Panc1 (cell line): ENCODE measurements around the gene CELF2. TPM values are rescaled to one million over a fixed set of nuclear protein-coding genes. Genes with fewer than 3 reads are reported as not detected.

Experiments
- ATAC-seq: fragments of 200-7000 bp; cut with Tn5 transposase; 2 replicates; pipeline ENCODE4 v1.9.1; 2020; ENCODE audit warnings: mild to moderate bottlenecking, moderate library complexity
- BruUV-seq: library from RNA; stranded (reverse); fragments of 400-500 nt; replicated peaks from 2 replicates; lab custom pipeline; 2021; lab: Mats Ljungman, UMichigan
- CTCF ChIA-PET: fragments of 300-600 bp; sonication (Branson Sonifier 250); formaldehyde crosslinking; loops from one replicate; lab custom pipeline; 2022; ENCODE audit warnings: antibody characterized with exemption; lab: Charles Lee
- POLR2A ChIA-PET: fragments of 300-600 bp; sonication (Branson Sonifier 250); formaldehyde crosslinking; loops from one replicate; lab custom pipeline; 2022; ENCODE audit warnings: antibody characterized with exemption; lab: Charles Lee
- DNase-seq: peaks from one replicate; pipeline ENCODE4 v3.0.0-alpha.2; 2010; ENCODE audit warnings: low read depth, low spot score
- H3K27ac ChIP-seq: 2 replicates; pipeline ENCODE4 v1.5.1; 2011; ENCODE audit warnings: mild to moderate bottlenecking, low read length, inconsistent platforms
- H3K27me3 ChIP-seq: fragments of 200-500 bp; sonication (Bioruptor generic); 2 replicates; pipeline ENCODE4 v1.6.0; 2014; ENCODE audit warnings: low read length, inconsistent platforms; ENCODE audit not compliant: control insufficient read depth, insufficient read depth
- H3K36me3 ChIP-seq: fragments of 200-500 bp; sonication (Bioruptor generic); 2 replicates; pipeline ENCODE4 v1.5.1; 2014; ENCODE audit warnings: inconsistent platforms, mild to moderate bottlenecking, low read length, moderate library complexity; ENCODE audit not compliant: control insufficient read depth, insufficient read depth
- H3K4me1 ChIP-seq: 2 replicates; pipeline ENCODE4 v1.5.1; 2011; ENCODE audit warnings: inconsistent platforms, mild to moderate bottlenecking, low read length, moderate library complexity; ENCODE audit not compliant: control insufficient read depth, insufficient read depth
- H3K4me3 ChIP-seq, 2 experiments: 2 replicates each; pipeline ENCODE4 v1.5.1; 2011 to 2012; ENCODE audit warnings: low read depth in 2 of 2, low read length in 2 of 2, mild to moderate bottlenecking in 2 of 2, inconsistent platforms in 1 of 2, moderate library complexity in 1 of 2
- H3K9me3 ChIP-seq: fragments of 200-500 bp; sonication (Bioruptor generic); 2 replicates; pipeline ENCODE4 v1.5.1; 2014; ENCODE audit warnings: low read depth, mild to moderate bottlenecking, inconsistent platforms, low read length, moderate library complexity; ENCODE audit not compliant: control insufficient read depth, insufficient read depth
- POLR2AphosphoS5 ChIP-seq: IDR thresholded peaks from 2 replicates; pipeline ENCODE4 v1.6.1; 2012; ENCODE audit warnings: mild to moderate bottlenecking, low read depth, low read length, moderate library complexity
- SIN3A ChIP-seq: IDR thresholded peaks from 2 replicates; pipeline ENCODE4 v1.6.1; 2012; ENCODE audit warnings: low read depth, mild to moderate bottlenecking, low read length, moderate library complexity, borderline replicate concordance; ENCODE audit not compliant: insufficient read depth
- TCF7L2 ChIP-seq: IDR thresholded peaks from 2 replicates; pipeline ENCODE4 v1.6.1; 2011; ENCODE audit warnings: mild to moderate bottlenecking, low read depth, low read length, inconsistent platforms
- in situ Hi-C: cut with HindIII; loops from 2 replicates; pipeline ENCODE4 v1.10.0; 2016; ENCODE audit warnings: low sequenced_read_pairs, low pct_unique_long_range_greater_than_20kb
- intact Hi-C: fragments of 100-400 bp; cut with micrococcal nuclease; formaldehyde crosslinking; loops from one replicate; pipeline ENCODE4 v1.10.0; 2022; ENCODE audit not compliant: unreplicated experiment
- total RNA-seq: library from RNA; stranded (reverse); gene quantifications from one replicate; pipeline ENCODE4 v1.2.1, GENCODE V29; 2021; ENCODE audit not compliant: unreplicated experiment
- TF ChIP-seq, protein P1 (sequence below), 2 experiments: IDR thresholded peaks; 2 replicates each; pipeline ENCODE4 v1.6.1; 2011 to 2012; ENCODE audit warnings: low read depth in 2 of 2, control low read depth in 1 of 2, low read length in 1 of 2, mild to moderate bottlenecking in 1 of 2, moderate library complexity in 1 of 2; ENCODE audit not compliant: insufficient read depth in 1 of 2
- TF ChIP-seq, protein P2 (sequence below): fragments of 450-650 bp; IDR thresholded peaks from 2 replicates; pipeline ENCODE4 v1.5.1; 2017; ENCODE audit warnings: mild to moderate bottlenecking

CELF2 gene
- total RNA-seq, 1 experiment from 2014 or later = 0.44 TPM

DNA sequence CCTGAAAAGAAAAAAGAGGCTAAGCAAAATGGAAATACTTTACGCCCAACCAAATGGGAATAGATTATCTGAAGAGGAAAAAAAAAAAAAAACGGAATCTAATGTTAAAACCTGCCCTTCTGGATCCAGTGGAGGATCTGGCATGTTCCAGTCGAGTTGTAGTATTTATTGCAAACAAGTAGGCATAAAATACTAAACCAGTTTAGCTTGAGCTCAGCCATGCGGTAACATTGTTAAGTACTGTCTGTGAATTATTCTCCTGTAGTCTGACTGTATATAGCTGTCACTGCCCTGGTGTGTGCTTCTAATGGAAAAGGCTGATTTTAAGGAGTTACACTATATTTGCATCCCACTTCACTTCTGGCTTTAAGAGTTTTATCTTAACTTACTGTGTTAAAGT, 40.3 kb downstream of the CELF2 start:
- BruUV-seq = no TSS peak
- in situ Hi-C loops (no loop called here), intact Hi-C loops (no loop called here)
- POLR2A ChIA-PET = no interaction called here
- no peak overlapping the region for H3K4me3 ChIP-seq
- TF ChIP-seq, protein P1, sequence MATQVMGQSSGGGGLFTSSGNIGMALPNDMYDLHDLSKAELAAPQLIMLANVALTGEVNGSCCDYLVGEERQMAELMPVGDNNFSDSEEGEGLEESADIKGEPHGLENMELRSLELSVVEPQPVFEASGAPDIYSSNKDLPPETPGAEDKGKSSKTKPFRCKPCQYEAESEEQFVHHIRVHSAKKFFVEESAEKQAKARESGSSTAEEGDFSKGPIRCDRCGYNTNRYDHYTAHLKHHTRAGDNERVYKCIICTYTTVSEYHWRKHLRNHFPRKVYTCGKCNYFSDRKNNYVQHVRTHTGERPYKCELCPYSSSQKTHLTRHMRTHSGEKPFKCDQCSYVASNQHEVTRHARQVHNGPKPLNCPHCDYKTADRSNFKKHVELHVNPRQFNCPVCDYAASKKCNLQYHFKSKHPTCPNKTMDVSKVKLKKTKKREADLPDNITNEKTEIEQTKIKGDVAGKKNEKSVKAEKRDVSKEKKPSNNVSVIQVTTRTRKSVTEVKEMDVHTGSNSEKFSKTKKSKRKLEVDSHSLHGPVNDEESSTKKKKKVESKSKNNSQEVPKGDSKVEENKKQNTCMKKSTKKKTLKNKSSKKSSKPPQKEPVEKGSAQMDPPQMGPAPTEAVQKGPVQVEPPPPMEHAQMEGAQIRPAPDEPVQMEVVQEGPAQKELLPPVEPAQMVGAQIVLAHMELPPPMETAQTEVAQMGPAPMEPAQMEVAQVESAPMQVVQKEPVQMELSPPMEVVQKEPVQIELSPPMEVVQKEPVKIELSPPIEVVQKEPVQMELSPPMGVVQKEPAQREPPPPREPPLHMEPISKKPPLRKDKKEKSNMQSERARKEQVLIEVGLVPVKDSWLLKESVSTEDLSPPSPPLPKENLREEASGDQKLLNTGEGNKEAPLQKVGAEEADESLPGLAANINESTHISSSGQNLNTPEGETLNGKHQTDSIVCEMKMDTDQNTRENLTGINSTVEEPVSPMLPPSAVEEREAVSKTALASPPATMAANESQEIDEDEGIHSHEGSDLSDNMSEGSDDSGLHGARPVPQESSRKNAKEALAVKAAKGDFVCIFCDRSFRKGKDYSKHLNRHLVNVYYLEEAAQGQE (IDR thresholded peaks at IDR 0.05; ENCODE audit: insufficient read depth in 1 of 2, low read depth in 2 of 2, low read length in 1 of 2) = no peak
- TF ChIP-seq, protein P2, sequence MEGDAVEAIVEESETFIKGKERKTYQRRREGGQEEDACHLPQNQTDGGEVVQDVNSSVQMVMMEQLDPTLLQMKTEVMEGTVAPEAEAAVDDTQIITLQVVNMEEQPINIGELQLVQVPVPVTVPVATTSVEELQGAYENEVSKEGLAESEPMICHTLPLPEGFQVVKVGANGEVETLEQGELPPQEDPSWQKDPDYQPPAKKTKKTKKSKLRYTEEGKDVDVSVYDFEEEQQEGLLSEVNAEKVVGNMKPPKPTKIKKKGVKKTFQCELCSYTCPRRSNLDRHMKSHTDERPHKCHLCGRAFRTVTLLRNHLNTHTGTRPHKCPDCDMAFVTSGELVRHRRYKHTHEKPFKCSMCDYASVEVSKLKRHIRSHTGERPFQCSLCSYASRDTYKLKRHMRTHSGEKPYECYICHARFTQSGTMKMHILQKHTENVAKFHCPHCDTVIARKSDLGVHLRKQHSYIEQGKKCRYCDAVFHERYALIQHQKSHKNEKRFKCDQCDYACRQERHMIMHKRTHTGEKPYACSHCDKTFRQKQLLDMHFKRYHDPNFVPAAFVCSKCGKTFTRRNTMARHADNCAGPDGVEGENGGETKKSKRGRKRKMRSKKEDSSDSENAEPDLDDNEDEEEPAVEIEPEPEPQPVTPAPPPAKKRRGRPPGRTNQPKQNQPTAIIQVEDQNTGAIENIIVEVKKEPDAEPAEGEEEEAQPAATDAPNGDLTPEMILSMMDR = no peak
- TF ChIP-seq TCF7L2 (no peak), SIN3A (no peak), POLR2AphosphoS5 (no peak)
- no peak for DNase-seq
- no peak for ATAC-seq
- CTCF ChIA-PET = interaction anchor here (0.7 kb wide), 2 partner anchors 19 to 21 kb away, joined by 7 to 9 read pairs; no protein-coding TSS in a partner anchor
- no peaks in the 10 kb centered on the region for H3K27me3 ChIP-seq
- H3K27ac ChIP-seq = no peak overlapping the region
- H3K4me1 ChIP-seq = no peaks in the 10 kb centered on the region
- H3K9me3 ChIP-seq = no peaks in the 10 kb centered on the region
- no peaks in the 10 kb centered on the region for H3K36me3 ChIP-seq

DNA sequence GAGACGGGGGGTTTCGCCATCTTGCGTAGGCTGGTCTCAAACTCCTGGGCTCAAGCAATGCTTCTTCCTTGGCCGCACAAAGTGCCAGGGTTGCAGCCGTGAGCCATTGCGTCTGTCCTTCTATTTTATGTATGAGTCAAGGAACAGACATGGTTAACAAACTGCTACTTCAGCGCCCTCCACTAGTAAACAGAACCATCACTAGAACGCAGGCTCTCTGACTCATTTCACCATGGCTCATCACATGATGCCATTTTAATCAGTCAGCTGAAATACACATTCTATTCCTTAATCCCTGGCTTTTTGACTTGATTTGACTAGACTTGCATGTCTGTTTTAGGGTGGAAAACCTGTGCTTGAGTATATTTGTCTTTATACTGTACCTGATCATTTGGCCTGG, 41.3 kb downstream of the CELF2 start:
- H3K9me3 ChIP-seq = no peaks in the 10 kb centered on the region
- no TSS peak for BruUV-seq
- in situ Hi-C loops = no loop called here
- TF ChIP-seq, protein P2 = no peak
- TF ChIP-seq TCF7L2 (no peak), SIN3A (no peak), POLR2AphosphoS5 (no peak)
- TF ChIP-seq, protein P1 (IDR thresholded peaks at IDR 0.05; ENCODE audit: insufficient read depth in 1 of 2, low read depth in 2 of 2, low read length in 1 of 2) = no peak
- ATAC-seq = no peak
- no peak overlapping the region for H3K27ac ChIP-seq
- no peaks in the 10 kb centered on the region for H3K27me3 ChIP-seq
- ChIA-PET CTCF (no interaction called here), POLR2A (no interaction called here)
- H3K4me1 ChIP-seq = no peaks in the 10 kb centered on the region
- no peak overlapping the region for H3K4me3 ChIP-seq
- DNase-seq = no peak
- intact Hi-C loops = no loop called here
- no peaks in the 10 kb centered on the region for H3K36me3 ChIP-seq
